Measurements from ENCODE around the gene SHC4. TPM values are rescaled to one million over a fixed set of nuclear protein-coding genes. Genes with fewer than 3 reads are reported as not detected.
A peak's percentile ranks its signal among the peaks of the same experiment; 100 is the strongest.

SHC4 gene
- 0.36 and 0.41 TPM in 2 replicates for total RNA-seq (2014; rRNA removed; shearing (Covaris generic))
- 0.33 and 1.3 TPM in 2 replicates for total RNA-seq (2022)
- Bru-seq, nascent RNA = percentile 17 among the genes with signal in this experiment
- percentile 8 among the genes with signal in this experiment for BruChase-seq, experiment 1, labeled RNA remaining after a 6-hour chase
- percentile 10 among the genes with signal in this experiment for BruChase-seq, experiment 2, labeled RNA remaining after a 2-hour chase
- long read RNA-seq, partial matches to known transcripts = 0 of 1 reads
- long read RNA-seq, other reads (novel, unspliced or antisense) = 0 of 1 reads

DNA sequence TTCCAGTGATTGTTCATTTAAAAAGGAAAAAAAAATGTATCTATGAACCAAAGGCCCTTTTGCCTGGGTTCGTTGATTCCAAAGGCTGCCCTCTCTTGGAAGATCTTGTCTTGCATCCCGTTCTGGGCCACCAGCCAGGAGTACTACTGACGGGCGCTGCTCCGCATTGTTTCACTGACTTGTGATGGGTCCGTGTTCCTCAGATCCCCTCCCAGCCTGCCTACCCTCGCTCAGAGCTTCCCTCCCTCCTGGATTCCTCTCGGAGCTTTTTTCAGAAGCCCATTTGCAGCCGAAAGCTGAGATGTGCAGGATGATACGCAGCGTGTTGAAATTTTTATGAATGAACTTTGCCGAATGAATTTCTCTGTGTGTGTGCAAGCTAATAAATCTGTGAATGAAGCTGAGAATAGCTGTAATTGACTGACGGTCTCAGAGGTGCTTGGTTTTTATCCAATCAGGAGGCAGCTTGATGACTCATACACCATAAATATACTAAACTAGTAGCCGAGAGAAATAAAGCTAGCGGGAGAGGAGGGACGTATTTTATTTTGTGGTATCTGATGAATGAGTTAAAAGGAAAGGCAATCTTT, at the start of gene SHC4:
SHC4 (minus strand) TSS at position 396 of the 590 bp plus-strand sequence. CDS start 904 bp downstream, outside the sequence.
- Histone ChIP-seq H4K20me1 (ENCODE audit: insufficient read depth, low read length) (no peaks in the 10 kb centered on the region), H3K36me3 (ENCODE audit: insufficient read depth, low read length) (no peaks in the 10 kb centered on the region), H3K9me3 (ENCODE audit: low read length) (no peaks in the 10 kb centered on the region), H3K4me3 (ENCODE audit: low read depth, low read length, poor library complexity, severe bottlenecking) (no peak within 1 kb of the TSS), H3K4me2 (ENCODE audit: low read length) (no peak within 1 kb of the TSS), H3K9me2 (ENCODE audit: insufficient read depth, low read length) (no peaks in the 10 kb centered on the region), H2AFZ (ENCODE audit: low read length) (peak within 1 kb of the TSS; percentile 22; the same call in 1 of the 2 replicates), H3K4me1 (ENCODE audit: insufficient read depth, low read length, poor library complexity, severe bottlenecking) (no peaks in the 10 kb centered on the region), H3K27ac (ENCODE audit: low read depth, low read length, poor library complexity, severe bottlenecking) (no peak within 1 kb of the TSS), H3K79me2 (ENCODE audit: insufficient read depth, low read depth, low read length) (no peaks in the 10 kb centered on the region)
- ChIA-PET POLR2A (interaction anchor here (0.8 kb wide), 1 partner anchor 12 kb away, joined by 3 read pairs; no protein-coding TSS in a partner anchor), CTCF (ENCODE audit: unreplicated experiment) (interaction anchor here (0.6 kb wide), 1 partner anchor 669 kb away, joined by 4 read pairs; no protein-coding TSS in a partner anchor)
- TF ChIP-seq, protein P1, sequence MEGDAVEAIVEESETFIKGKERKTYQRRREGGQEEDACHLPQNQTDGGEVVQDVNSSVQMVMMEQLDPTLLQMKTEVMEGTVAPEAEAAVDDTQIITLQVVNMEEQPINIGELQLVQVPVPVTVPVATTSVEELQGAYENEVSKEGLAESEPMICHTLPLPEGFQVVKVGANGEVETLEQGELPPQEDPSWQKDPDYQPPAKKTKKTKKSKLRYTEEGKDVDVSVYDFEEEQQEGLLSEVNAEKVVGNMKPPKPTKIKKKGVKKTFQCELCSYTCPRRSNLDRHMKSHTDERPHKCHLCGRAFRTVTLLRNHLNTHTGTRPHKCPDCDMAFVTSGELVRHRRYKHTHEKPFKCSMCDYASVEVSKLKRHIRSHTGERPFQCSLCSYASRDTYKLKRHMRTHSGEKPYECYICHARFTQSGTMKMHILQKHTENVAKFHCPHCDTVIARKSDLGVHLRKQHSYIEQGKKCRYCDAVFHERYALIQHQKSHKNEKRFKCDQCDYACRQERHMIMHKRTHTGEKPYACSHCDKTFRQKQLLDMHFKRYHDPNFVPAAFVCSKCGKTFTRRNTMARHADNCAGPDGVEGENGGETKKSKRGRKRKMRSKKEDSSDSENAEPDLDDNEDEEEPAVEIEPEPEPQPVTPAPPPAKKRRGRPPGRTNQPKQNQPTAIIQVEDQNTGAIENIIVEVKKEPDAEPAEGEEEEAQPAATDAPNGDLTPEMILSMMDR (conservative IDR thresholded peaks at IDR 0.05; ENCODE audit: low read length) = no peak
- TF ChIP-seq EZH2phosphoT487 (IDR thresholded peaks at IDR 0.05; ENCODE audit: borderline replicate concordance, low read depth, low read length) = no peak
- intact Hi-C loops (cut with micrococcal nuclease; ENCODE audit: unreplicated experiment) = no loop called here
- no TSS peak for BruUV-seq (replicated peaks)
- no peak for DNase-seq (ENCODE audit: low spot score)

DNA sequence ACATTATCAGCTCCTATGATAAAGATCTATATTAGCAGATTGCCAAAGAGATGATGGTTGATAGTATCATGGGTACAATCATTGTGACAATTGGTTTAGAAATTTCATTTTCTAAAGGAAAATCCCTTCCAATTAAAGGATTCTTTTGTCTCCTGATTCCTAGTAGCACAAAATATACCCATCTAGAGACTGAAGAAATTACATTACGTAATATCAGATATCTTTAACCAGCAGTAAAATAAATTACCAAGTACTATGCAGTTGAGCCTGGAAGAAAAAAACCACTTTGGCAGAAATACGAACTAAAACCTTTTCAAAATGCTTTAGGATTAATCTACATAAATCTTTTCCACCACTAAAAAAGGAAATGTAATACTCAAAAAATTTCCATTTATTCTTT, 35.6 kb upstream of the SHC4 start:
- Histone ChIP-seq H3K4me2 (ENCODE audit: low read length) (no peak overlapping the region), H3K9me3 (ENCODE audit: low read length) (no peaks in the 10 kb centered on the region), H3K4me3 (ENCODE audit: low read depth, low read length, poor library complexity, severe bottlenecking) (no peak overlapping the region), H3K9me2 (ENCODE audit: insufficient read depth, low read length) (no peaks in the 10 kb centered on the region), H3K27ac (ENCODE audit: low read depth, low read length, poor library complexity, severe bottlenecking) (no peak overlapping the region), H3K4me1 (ENCODE audit: insufficient read depth, low read length, poor library complexity, severe bottlenecking) (no peaks in the 10 kb centered on the region), H3K79me2 (ENCODE audit: insufficient read depth, low read depth, low read length) (no peaks in the 10 kb centered on the region), H4K20me1 (ENCODE audit: insufficient read depth, low read length) (no peaks in the 10 kb centered on the region), H2AFZ (ENCODE audit: low read length) (no peak overlapping the region), H3K36me3 (ENCODE audit: insufficient read depth, low read length) (peaks cover 49% of the 10 kb centered on the region)
- intact Hi-C loops (cut with micrococcal nuclease; ENCODE audit: unreplicated experiment) = no loop called here
- ChIA-PET POLR2A (interaction anchor here (0.5 kb wide), 1 partner anchor 14 kb away, joined by 6 read pairs; no protein-coding TSS in a partner anchor), CTCF (ENCODE audit: unreplicated experiment) (no interaction called here)
- TF ChIP-seq, protein P1 (conservative IDR thresholded peaks at IDR 0.05; ENCODE audit: low read length) = no peak
- no peak for TF ChIP-seq EZH2phosphoT487 (IDR thresholded peaks at IDR 0.05; ENCODE audit: borderline replicate concordance, low read depth, low read length)
- BruUV-seq (replicated peaks) = no TSS peak
- DNase-seq (ENCODE audit: low spot score) = no peak

- Histone ChIP-seq H3K27ac (ENCODE audit: low read depth, low read length, poor library complexity, severe bottlenecking) (no peak overlapping the region), H3K4me1 (ENCODE audit: insufficient read depth, low read length, poor library complexity, severe bottlenecking) (peaks cover 8% of the 10 kb centered on the region), H3K4me3 (ENCODE audit: low read depth, low read length, poor library complexity, severe bottlenecking) (no peak overlapping the region), H2AFZ (ENCODE audit: low read length) (no peak overlapping the region), H3K9me2 (ENCODE audit: insufficient read depth, low read length) (no peaks in the 10 kb centered on the region), H3K79me2 (ENCODE audit: insufficient read depth, low read depth, low read length) (no peaks in the 10 kb centered on the region), H3K9me3 (ENCODE audit: low read length) (no peaks in the 10 kb centered on the region), H4K20me1 (ENCODE audit: insufficient read depth, low read length) (no peaks in the 10 kb centered on the region), H3K4me2 (ENCODE audit: low read length) (no peak overlapping the region), H3K36me3 (ENCODE audit: insufficient read depth, low read length) (peaks cover 73% of the 10 kb centered on the region)
- ChIA-PET POLR2A (no interaction called here), CTCF (ENCODE audit: unreplicated experiment) (no interaction called here)
- intact Hi-C loops (cut with micrococcal nuclease; ENCODE audit: unreplicated experiment) = no loop called here
- BruUV-seq (replicated peaks) = no TSS peak
- no peak for TF ChIP-seq EZH2phosphoT487 (IDR thresholded peaks at IDR 0.05; ENCODE audit: borderline replicate concordance, low read depth, low read length)
- TF ChIP-seq, protein P1 (conservative IDR thresholded peaks at IDR 0.05; ENCODE audit: low read length) = no peak
- DNase-seq (ENCODE audit: low spot score) = no peak
Observed at GRCh38 chr15:48996276-48996675, 32.6 kb upstream of the SHC4 start.

All from OCI-LY7 (cell line).